GM19043 (cell line): ENCODE measurements around the gene PRDM1.

Source experiments
- ATAC-seq: cut with Tn5 transposase; IDR thresholded peaks from one replicate; pipeline ENCODE4 v1.9.1; 2021; ENCODE audit warnings: low read depth; ENCODE audit not compliant: unreplicated experiment

The PRDM1 gene

DNA sequence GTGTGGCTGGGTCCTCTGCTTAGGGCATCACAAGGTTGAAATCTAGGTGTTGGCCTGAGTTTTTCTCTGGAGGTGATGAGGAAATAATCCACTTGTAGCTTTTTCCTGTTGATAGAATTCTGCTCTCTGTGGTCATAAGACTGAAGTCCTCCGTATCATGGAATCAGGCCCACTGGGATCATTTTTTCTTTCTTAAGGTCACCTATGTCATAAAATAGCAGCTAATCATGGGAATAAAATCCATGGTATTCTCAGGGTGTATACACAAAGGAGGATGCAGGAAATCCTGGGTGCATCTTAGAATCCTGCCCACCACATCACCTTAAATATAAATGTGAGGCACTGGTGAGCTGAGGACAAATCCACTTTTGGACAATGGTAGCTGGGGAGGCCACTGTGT lies 72.7 kb downstream of the PRDM1 start:
- no peak for ATAC-seq
